ENCODE measurements around the gene TENT4A.

Gene TENT4A

GRCh38 chr5:6749026-6749716 lies 35.9 kb downstream of the TENT4A start:
- POLR2A ChIA-PET: no interaction called here
- no peak for DNase-seq (ENCODE audit: low read depth, low spot score)
- TF ChIP-seq CTCF (IDR thresholded peaks at IDR 0.05; ENCODE audit: insufficient read depth, low read length, missing control alignments): no peak
- CTCF ChIA-PET: interaction anchor here (1.7 kb wide), 1 partner anchor 12 kb away, joined by 6 read pairs; no protein-coding TSS in a partner anchor
- no peak overlapping the region for H3K4me3 ChIP-seq (ENCODE audit: low read depth, low read length)

- H3K4me3 ChIP-seq (ENCODE audit: low read depth, low read length): no peak overlapping the region
- no peak for TF ChIP-seq CTCF (IDR thresholded peaks at IDR 0.05; ENCODE audit: insufficient read depth, low read length, missing control alignments)
- ChIA-PET POLR2A (no interaction called here), CTCF (interaction anchor here (1.5 to 1.7 kb wide), 2 partner anchors 13 to 16 kb away, joined by 3 to 6 read pairs; no protein-coding TSS in a partner anchor)
- no peak for DNase-seq (ENCODE audit: low read depth, low spot score)
Measured at GRCh38 chr5:6750142-6750840, 37.1 kb downstream of the TENT4A start.

- POLR2A ChIA-PET: no interaction called here
Measured at GRCh38 chr5:6750951-6751685, 37.9 kb downstream of the TENT4A start.

GRCh38 chr5:6752236-6752635 lies 39.0 kb downstream of the TENT4A start:
- no peak for TF ChIP-seq CTCF (IDR thresholded peaks at IDR 0.05; ENCODE audit: insufficient read depth, low read length, missing control alignments)
- POLR2A ChIA-PET: no interaction called here
- CTCF ChIA-PET: no interaction called here
- DNase-seq (ENCODE audit: low read depth, low spot score): no peak
- no peak overlapping the region for H3K4me3 ChIP-seq (ENCODE audit: low read depth, low read length)

More at GRCh38 chr5:6750951-6751685, 37.9 kb downstream of the TENT4A start:
- H3K4me3 ChIP-seq (ENCODE audit: low read depth, low read length): no peak overlapping the region
- TF ChIP-seq CTCF (IDR thresholded peaks at IDR 0.05; ENCODE audit: insufficient read depth, low read length, missing control alignments): no peak
- DNase-seq (ENCODE audit: low read depth, low spot score): no peak
- CTCF ChIA-PET: interaction anchor here (0.7 to 1.5 kb wide), 2 partner anchors 11 to 15 kb away, joined by 3 read pairs; no protein-coding TSS in a partner anchor

- DNase-seq (ENCODE audit: low read depth, low spot score): no peak
- TF ChIP-seq CTCF (IDR thresholded peaks at IDR 0.05; ENCODE audit: insufficient read depth, low read length, missing control alignments): no peak
- H3K4me3 ChIP-seq (ENCODE audit: low read depth, low read length): no peak overlapping the region
- ChIA-PET POLR2A (no interaction called here), CTCF (no interaction called here)
Measured at GRCh38 chr5:6752782-6753181, 39.5 kb downstream of the TENT4A start.

GRCh38 chr5:6753851-6754250 lies 40.6 kb downstream of the TENT4A start:
- DNase-seq (ENCODE audit: low read depth, low spot score): no peak
- ChIA-PET POLR2A (no interaction called here), CTCF (no interaction called here)
- TF ChIP-seq CTCF (IDR thresholded peaks at IDR 0.05; ENCODE audit: insufficient read depth, low read length, missing control alignments): no peak
- H3K4me3 ChIP-seq (ENCODE audit: low read depth, low read length): no peak overlapping the region
